Loucy (cell line): Measurements from ENCODE around the gene SMOC2.

Experiments
- CTCF ChIP-seq: fragments of 200-600 bp; sonication (generic); conservative IDR thresholded peaks from 2 replicates; pipeline ENCODE4 v1.5.1; 2014; ENCODE audit warnings: mild to moderate bottlenecking, antibody characterized with exemption, low read length
- EZH2phosphoT487 ChIP-seq: fragments of 200-600 bp; IDR thresholded peaks from 2 replicates; pipeline ENCODE4 v1.6.1; 2018; ENCODE audit warnings: antibody characterized with exemption, mild to moderate bottlenecking, moderate library complexity, borderline replicate concordance

GRCh38 chr6:168493976-168494375, 53.0 kb downstream of the SMOC2 start:
- TF ChIP-seq CTCF, result no peak
- no peak for TF ChIP-seq EZH2phosphoT487
